AG04450 (cell line): ENCODE data around the gene CEBPG. TPM values are rescaled to one million over a fixed set of nuclear protein-coding genes. Genes with fewer than 3 reads are reported as not detected.

Experiments used
- CTCF ChIA-PET: fragments of 300-600, 350-600 bp; formaldehyde crosslinking; extraction: SDS; loops from one replicate; lab custom pipeline; 2022; ENCODE audit warnings: antibody characterized with exemption, inconsistent platforms; lab: Charles Lee
- POLR2A ChIA-PET: fragments of 350-600 bp; formaldehyde crosslinking; extraction: SDS; loops from one replicate; lab custom pipeline; 2021; ENCODE audit warnings: antibody characterized with exemption, inconsistent platforms; lab: Yijun Ruan, JAX
- DNase-seq: peaks from one replicate; pipeline ENCODE4 v3.0.0-alpha.2; 2011; ENCODE audit warnings: low read depth, low spot score
- H3K27ac ChIP-seq: one replicate; pipeline ENCODE4 v1.5.1; 2012; ENCODE audit warnings: low read depth, low read length, control low read depth
- H3K27me3 ChIP-seq: one replicate; pipeline ENCODE4 v1.6.0; 2012; ENCODE audit warnings: low read length; ENCODE audit not compliant: control insufficient read depth, insufficient read depth
- H3K4me3 ChIP-seq: 2 replicates; pipeline ENCODE4 v1.5.1; 2011; ENCODE audit warnings: mild to moderate bottlenecking, low read depth, low read length, control low read depth
- H3K9me3 ChIP-seq: 2 replicates; pipeline ENCODE4 v1.5.1; 2012; ENCODE audit warnings: low read length; ENCODE audit not compliant: control insufficient read depth, insufficient read depth
- CTCF ChIP-seq: IDR thresholded peaks from 2 replicates; pipeline ENCODE4 v1.5.1; 2011; ENCODE audit warnings: low read depth, low read length, control low read depth, inconsistent platforms
- polyA plus RNA-seq: library from polyadenylated mRNA; depleted of rRNA; stranded (reverse); fragments of >200 nt; gene quantifications from 2 replicates; pipeline ENCODE4 v1.2.3, GENCODE V29; 2011

Gene CEBPG
- polyA plus RNA-seq, 1 experiment, result 31.6 TPM

- no peak overlapping the region for H3K27ac ChIP-seq
- no peak for TF ChIP-seq CTCF
- no peak for DNase-seq
- ChIA-PET CTCF (interaction anchor here (1.0 to 1.4 kb wide), 3 partner anchors 23 to 199 kb away, joined by 4 to 5 read pairs (median 4); no protein-coding TSS in a partner anchor), POLR2A (no interaction called here)
- no peaks in the 10 kb centered on the region for H3K9me3 ChIP-seq
- no peak overlapping the region for H3K4me3 ChIP-seq
- H3K27me3 ChIP-seq, result no peaks in the 10 kb centered on the region
Measured at GRCh38 chr19:33382982-33383381, 9.5 kb downstream of the CEBPG start.

DNA sequence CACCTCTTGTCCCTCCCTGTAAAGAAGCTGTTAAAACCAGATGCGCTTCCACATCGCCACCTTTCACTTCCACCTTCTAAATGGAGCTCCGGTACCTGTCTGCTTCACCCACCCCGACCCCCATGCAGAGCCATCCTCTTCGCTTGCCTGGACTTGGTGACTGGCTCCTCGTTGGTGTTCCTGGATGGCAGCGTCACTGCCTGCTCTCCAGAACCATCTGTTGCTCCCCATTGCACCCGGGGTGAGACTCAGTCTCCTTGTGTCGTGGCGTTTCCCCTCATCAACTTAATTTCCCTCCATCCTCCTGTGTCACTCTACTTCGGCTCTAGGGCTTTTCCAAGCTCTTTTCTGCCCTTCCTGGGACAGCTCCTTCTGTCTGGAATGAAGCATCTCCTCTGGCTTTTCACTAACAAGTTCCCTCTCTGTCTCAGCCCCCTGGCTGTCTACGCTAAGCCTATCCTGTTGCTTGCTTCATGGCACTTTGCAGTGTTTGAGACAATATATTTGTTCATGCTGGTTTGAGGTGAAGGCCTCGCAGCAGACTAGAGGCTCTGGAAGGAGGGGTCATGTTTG, 10.3 kb downstream of the CEBPG start:
- ChIA-PET POLR2A (interaction anchor here (1.1 to 1.2 kb wide), 2 partner anchors 11 to 81 kb away, joined by 3 read pairs; no protein-coding TSS in a partner anchor), CTCF (interaction anchor here (1.2 to 1.4 kb wide), 2 partner anchors 22 to 199 kb away, joined by 4 read pairs; no protein-coding TSS in a partner anchor)
- Histone ChIP-seq H3K4me3 (no peak overlapping the region), H3K9me3 (no peaks in the 10 kb centered on the region), H3K27me3 (no peaks in the 10 kb centered on the region), H3K27ac (no peak overlapping the region)
- TF ChIP-seq CTCF, result no peak
- no peak for DNase-seq

DNA sequence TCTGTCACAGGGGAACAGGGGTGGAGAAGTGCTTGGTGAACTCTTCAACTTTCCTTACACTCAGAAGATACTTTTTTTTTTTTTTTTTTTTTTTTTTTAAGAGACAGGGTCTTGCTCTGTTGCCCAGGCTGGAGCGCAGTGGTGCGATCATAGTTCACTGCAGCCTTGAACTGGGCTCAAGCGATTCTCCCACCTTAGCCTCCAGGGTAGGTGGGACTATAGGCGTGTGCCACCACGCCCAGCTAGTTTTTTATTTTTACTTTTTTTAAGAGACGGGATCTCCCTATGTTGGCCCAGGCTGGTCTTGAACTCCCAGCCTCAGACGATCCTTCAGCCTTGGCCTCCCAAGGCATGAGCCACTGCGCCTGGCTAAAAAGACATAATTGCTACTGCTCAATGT, 11.5 kb downstream of the CEBPG start:
- ChIA-PET POLR2A (interaction anchor here (0.8 to 1.1 kb wide), 2 partner anchors 82 to 1019 kb away, joined by 3 to 4 read pairs; no protein-coding TSS in a partner anchor), CTCF (interaction anchor here (1.1 kb wide), 2 partner anchors 21 to 149 kb away, joined by 3 to 4 read pairs; no protein-coding TSS in a partner anchor)
- Histone ChIP-seq H3K4me3 (no peak overlapping the region), H3K27me3 (no peaks in the 10 kb centered on the region), H3K27ac (peak overlapping the region; percentile 11), H3K9me3 (no peaks in the 10 kb centered on the region; the same call in 1 of the 2 replicates)
- DNase-seq, result no peak
- TF ChIP-seq CTCF, result no peak

DNA sequence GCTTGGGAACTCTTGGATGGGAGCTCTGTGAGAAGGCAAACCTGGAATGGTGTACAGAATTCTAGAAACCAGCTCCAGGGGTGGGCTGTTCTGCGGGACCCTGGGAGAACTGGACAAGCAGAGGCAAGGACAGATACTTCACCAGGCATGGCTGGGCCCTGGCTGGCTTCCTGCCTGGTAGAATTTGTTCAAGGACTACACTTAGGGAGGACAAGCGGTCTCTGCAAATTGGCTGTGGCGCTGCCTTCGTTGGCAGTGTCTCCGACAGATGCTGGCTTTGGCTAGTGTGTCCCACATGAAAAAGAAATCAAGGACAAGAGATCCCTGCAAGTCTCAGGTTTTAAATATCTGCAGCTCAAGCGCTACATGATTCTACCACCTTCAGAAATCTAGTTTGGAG, 12.4 kb downstream of the CEBPG start:
- ChIA-PET POLR2A (no interaction called here), CTCF (interaction anchor here (1.1 kb wide), 3 partner anchors 19 to 150 kb away, joined by 3 to 4 read pairs (median 3); no protein-coding TSS in a partner anchor)
- H3K9me3 ChIP-seq, result no peaks in the 10 kb centered on the region; the same call in 1 of the 2 replicates
- no peaks in the 10 kb centered on the region for H3K27me3 ChIP-seq
- no peak overlapping the region for H3K4me3 ChIP-seq
- no peak for DNase-seq
- no peak for TF ChIP-seq CTCF
- no peak overlapping the region for H3K27ac ChIP-seq

DNA sequence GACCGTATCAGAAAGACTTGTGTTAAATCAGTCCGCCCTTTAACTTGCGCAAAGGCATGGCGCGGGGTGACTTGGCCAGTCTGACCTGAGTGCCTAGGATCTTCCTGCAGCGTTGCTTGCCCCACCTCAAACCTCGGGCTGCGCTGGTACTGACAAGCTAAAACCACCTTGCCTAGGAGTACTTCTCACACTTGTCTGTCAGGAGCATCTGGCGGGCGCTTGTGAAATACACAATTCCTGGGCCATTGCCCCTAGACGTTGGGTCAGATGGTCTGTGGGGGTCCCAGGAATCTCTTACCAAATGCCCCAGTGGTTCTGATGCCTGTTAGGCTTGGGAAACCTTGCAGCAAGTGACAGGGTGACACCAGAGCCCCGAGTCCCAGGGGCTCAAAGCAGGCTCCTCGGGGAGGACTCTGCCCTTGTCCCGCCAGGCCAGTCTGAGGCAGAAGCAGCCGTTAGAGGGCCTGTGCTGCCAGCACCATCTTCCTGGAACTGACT, 12.9 kb downstream of the CEBPG start:
- ChIA-PET POLR2A (no interaction called here), CTCF (interaction anchor here (1.1 kb wide), 3 partner anchors 19 to 151 kb away, joined by 3 to 4 read pairs (median 3); no protein-coding TSS in a partner anchor)
- Histone ChIP-seq H3K4me3 (no peak overlapping the region), H3K9me3 (no peaks in the 10 kb centered on the region; the same call in 1 of the 2 replicates), H3K27ac (no peak overlapping the region), H3K27me3 (no peaks in the 10 kb centered on the region)
- DNase-seq, result no peak
- TF ChIP-seq CTCF, result no peak
